ENCODE measurements around the gene FHIP2A. TPM values are rescaled to one million over a fixed set of nuclear protein-coding genes. Genes with fewer than 3 reads are reported as not detected.
"Not testable (repeated sequence)": the region's sequence is repeated elsewhere in the genome, so short reads cannot be mapped to it uniquely, and the experiment has no call there.

The FHIP2A gene
- total RNA-seq, 1 experiment from 2014 or later: 24.8 TPM

DNA sequence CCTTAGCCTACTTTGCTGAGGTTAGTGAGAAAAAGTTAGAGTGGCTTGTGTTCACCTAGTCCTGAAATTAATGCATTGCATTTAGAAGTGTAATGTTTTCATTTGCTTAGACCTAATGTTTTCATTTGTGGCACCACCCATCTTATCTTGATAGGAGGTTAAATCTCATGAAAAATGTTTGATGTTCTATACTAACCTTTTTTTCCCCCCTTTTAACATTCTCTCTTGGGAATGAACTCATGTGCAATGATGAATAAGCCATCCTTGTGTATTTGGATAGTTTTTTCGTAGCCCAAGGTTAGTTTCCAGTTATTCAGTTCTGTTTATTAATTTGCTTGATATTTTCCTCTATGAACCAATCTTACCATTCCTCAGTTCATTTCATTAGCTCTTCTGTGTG, 2.8 kb downstream of the FHIP2A start:
- H3K4me3 ChIP-seq: no peak overlapping the region
- H3K4me1 ChIP-seq (replicated peaks): peaks cover 39% of the 10 kb centered on the region
- H3K9me3 ChIP-seq (replicated peaks): no peaks in the 10 kb centered on the region
- DNase-seq (ENCODE audit: low read depth in 1 of 2, low spot score in 2 of 2): no peak
- no peaks in the 10 kb centered on the region for H3K27me3 ChIP-seq (replicated peaks)
- H3K27ac ChIP-seq: peak overlapping the region; percentile 91
- peaks cover 17% of the 10 kb centered on the region for H3K36me3 ChIP-seq

DNA sequence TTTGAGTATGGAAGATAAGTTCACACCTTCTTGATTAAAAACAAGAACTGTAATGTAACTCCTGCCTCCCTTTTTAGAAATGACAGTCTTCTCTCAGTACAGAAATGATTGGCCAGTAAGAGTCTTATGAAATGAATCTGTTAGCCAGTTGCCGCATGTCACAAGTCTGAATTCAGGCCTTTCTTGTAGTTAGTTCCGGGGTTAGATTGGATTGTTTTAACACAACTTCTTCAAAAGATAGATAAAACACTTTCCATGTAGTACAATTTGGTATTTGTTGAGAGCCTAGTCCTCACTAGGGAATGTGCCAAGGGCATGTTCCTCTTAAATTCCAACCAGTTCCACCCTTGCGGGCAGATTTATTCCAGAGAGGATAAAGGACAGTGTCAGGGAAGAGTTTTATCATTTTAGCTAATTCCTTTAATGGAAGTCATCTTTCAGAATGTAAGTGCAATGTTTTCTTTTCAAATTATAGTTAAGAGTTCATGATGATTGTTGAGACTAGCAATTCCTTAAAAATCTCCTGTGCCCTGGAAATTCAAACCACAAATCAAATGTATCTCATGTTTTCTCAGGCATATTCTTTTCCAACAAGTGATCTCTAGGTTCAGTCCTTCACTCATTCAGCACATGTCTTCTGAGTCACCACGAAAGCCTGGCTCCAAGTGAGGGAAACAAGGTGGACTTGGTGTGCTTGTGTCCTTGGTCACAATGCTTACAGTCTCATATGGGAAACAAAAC, 4.1 kb downstream of the FHIP2A start:
- Histone ChIP-seq H3K9me3 (replicated peaks) (no peaks in the 10 kb centered on the region), H3K4me1 (replicated peaks) (peaks cover 39% of the 10 kb centered on the region), H3K36me3 (peaks cover 17% of the 10 kb centered on the region), H3K27me3 (replicated peaks) (no peaks in the 10 kb centered on the region), H3K27ac (peak overlapping the region; percentile 91), H3K4me3 (no peak overlapping the region)
- peak; percentile 89 to 95 for DNase-seq (ENCODE audit: low read depth in 1 of 2, low spot score in 2 of 2)

DNA sequence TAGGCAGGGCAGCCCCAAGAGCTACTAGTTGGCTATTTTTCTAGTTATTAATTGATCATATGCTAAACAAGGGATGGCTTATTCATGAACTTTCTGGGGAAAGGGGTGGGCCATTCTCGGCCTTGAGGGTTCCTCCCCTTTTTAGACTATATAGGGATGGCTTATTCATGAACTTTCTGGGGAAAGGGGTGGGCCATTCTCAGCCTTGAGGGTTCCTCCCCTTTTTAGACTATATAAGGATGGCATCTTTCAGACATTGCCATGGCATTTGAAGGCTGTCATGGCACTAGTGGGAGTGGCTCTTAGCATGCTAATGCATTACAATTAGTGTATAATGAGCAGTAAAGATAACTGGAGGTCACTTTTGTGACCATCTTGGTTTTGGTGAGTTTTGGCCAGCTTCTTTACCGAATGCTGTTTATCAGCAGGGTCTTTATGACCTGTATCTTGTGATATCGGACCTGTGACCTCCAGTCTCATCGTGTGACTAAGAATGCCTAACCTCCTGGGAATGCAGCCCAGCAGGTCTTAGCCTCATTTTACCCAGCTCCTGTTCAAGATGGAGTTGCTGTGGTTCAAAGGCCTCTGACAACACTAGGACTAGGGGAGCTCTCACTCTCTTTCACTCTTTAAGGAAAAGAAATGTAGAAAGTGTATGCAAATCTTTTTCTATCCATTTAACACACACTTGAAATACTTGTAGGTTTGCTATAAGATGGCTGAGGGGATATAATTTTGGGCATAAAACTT, 7.8 kb downstream of the FHIP2A start:
- Histone ChIP-seq H3K4me1 (replicated peaks) (peaks cover 35% of the 10 kb centered on the region), H3K36me3 (peaks cover 30% of the 10 kb centered on the region), H3K27me3 (replicated peaks) (no peaks in the 10 kb centered on the region), H3K27ac (no peak overlapping the region), H3K4me3 (no peak overlapping the region), H3K9me3 (replicated peaks) (no peaks in the 10 kb centered on the region)
- DNase-seq (ENCODE audit: low read depth in 1 of 2, low spot score in 2 of 2): no peak

DNA sequence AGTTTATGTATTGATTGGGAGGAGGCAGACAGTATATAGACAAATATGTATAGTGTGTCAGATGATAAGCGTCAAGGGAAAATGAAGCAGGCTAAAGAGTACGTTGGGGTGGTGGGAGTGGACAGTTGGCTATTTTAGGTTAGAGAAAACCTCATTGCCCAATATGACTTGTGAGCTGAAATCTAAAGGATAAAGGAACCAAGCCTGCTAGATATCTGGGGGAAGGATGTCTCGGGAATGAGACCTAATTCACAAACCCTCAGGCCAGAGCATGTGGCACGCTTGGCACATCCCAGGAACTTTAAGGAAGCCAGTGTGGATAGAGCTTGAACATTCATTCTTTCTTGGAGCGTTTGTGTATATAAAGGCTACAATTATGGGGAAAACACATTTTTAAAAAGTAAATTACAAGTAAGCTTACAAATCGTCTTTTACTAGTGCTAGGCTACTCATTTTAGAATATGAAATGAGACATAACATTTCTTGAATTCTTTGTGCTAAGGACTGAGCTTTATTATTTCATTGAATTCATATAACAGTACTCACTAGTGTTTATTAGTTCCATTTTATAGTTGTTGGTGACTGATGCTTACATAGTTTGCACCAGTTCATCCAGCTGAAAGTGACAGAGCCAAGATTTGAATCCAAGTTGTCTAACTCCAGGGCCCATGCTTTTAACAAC, 9.7 kb downstream of the FHIP2A start:
- H3K9me3 ChIP-seq (replicated peaks): no peaks in the 10 kb centered on the region
- H3K36me3 ChIP-seq: peaks cover 46% of the 10 kb centered on the region
- no peaks in the 10 kb centered on the region for H3K27me3 ChIP-seq (replicated peaks)
- no peak overlapping the region for H3K27ac ChIP-seq
- no peak for DNase-seq (ENCODE audit: low read depth in 1 of 2, low spot score in 2 of 2)
- H3K4me1 ChIP-seq (replicated peaks): peaks cover 17% of the 10 kb centered on the region
- no peak overlapping the region for H3K4me3 ChIP-seq

DNA sequence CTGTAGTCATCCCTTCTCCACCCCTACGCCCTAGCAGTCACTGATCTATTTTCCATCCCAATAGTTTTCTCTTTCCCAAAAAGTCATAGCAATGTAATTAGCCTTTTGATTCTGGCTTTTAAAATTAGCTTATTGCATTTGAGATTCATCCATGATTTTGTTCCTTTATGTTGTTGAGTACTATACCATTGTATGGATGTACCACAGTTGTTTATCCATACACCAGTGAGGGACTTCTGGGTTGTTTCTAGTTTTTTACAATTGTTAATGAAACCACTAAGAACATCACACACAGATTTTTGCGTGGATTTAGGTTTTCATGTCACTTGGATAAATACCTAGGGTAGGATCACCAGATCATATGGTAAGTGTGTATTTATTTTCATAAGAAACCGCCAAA, 16.1 kb downstream of the FHIP2A start:
- Histone ChIP-seq H3K27me3 (replicated peaks) (no peaks in the 10 kb centered on the region), H3K9me3 (replicated peaks) (no peaks in the 10 kb centered on the region), H3K4me3 (no peak overlapping the region), H3K27ac (no peak overlapping the region), H3K36me3 (peaks cover 88% of the 10 kb centered on the region), H3K4me1 (replicated peaks) (no peaks in the 10 kb centered on the region)
- no peak for DNase-seq (ENCODE audit: low read depth in 1 of 2, low spot score in 2 of 2)

DNA sequence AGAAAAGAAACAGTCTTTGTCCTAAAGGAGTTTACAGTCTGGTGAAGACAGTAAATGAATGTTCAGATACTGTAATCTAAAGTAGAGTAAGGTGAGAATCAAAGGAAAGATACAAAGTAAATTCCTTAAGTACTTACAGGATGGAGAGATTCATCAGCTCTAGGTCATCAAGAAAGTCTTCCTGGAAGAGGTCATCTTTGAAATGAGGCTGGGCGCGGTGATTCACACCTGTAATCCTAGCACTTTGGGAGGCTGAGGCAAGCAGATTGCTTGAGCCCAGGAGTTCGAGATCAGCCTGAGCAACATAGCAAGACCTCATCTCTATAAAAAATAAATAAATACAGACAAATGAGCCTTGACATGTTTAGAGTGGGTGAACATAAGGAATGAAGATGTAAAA, 18.3 kb downstream of the FHIP2A start:
- peaks cover 87% of the 10 kb centered on the region for H3K36me3 ChIP-seq

DNA sequence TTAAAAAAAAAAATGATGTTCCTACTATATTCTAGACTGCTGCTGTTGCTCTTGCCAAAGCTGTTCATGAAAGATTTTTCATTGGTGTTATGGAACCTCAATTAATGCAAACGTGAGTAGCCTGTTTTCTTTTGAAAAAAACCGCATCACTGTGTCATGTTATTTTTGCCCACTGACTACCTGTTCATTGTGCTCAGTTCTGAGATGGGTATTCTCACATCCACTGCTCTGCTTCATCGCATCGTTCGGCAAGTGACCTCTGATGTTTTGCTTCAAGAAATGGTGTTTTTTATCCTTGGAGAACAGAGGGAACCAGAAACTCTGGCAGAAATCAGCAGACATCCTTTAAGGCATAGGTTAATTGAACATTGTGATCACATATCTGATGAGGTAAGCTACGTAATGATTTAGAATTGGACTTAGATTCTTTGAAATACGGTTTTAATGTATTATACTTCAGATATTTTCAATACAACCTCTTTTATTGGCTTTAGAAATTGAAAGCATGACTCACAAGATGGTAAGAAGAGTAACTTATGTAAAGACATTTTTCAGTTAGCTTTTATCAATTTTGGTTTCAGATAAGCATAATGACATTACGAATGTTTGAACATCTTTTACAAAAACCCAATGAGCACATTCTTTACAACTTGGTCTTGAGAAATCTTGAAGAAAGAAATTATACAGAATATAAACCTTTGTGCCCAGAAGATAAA, 24.6 kb downstream of the FHIP2A start:
- Histone ChIP-seq H3K27ac (no peak overlapping the region), H3K4me1 (replicated peaks) (peaks cover 3% of the 10 kb centered on the region; the same call in 1 of the 2 replicates), H3K36me3 (peaks cover 88% of the 10 kb centered on the region), H3K27me3 (replicated peaks) (no peaks in the 10 kb centered on the region), H3K9me3 (replicated peaks) (no peaks in the 10 kb centered on the region), H3K4me3 (no peak overlapping the region)
- no peak for DNase-seq (ENCODE audit: low read depth in 1 of 2, low spot score in 2 of 2)

More for the DNA sequence above, 18.3 kb downstream of the FHIP2A start:
- H3K9me3 ChIP-seq (replicated peaks): no peaks in the 10 kb centered on the region
- H3K27me3 ChIP-seq (replicated peaks): no peaks in the 10 kb centered on the region
- no peak for DNase-seq (ENCODE audit: low read depth in 1 of 2, low spot score in 2 of 2)
- no peak overlapping the region for H3K4me3 ChIP-seq
- no peaks in the 10 kb centered on the region for H3K4me1 ChIP-seq (replicated peaks)
- no peak overlapping the region for H3K27ac ChIP-seq

DNA sequence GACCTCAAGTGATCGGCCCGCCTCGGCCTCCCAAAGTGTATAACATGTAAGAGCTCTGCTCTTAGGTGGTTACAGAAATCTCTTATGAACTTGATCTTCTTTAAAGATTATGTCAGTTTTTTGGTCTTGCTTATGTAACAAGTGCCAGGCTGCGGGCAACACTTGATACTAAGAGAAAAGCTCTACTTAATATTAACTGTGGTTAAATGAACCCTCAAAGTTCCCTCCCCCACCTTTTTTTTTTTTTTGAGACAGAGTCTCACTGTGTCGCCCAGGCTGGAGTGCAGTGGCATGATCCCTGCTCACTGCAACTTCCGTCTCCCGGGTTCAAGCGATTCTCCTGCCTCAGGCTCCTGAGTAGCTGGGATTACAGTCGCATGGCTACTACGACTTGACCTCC, 25.9 kb downstream of the FHIP2A start:
- not testable (repeated sequence) for H3K9me3 ChIP-seq (replicated peaks); H3K4me3 ChIP-seq; DNase-seq (ENCODE audit: low read depth in 1 of 2, low spot score in 2 of 2); H3K27me3 ChIP-seq (replicated peaks); H3K27ac ChIP-seq; H3K4me1 ChIP-seq (replicated peaks)
- H3K36me3 ChIP-seq: peaks cover 91% of the 10 kb centered on the region

DNA sequence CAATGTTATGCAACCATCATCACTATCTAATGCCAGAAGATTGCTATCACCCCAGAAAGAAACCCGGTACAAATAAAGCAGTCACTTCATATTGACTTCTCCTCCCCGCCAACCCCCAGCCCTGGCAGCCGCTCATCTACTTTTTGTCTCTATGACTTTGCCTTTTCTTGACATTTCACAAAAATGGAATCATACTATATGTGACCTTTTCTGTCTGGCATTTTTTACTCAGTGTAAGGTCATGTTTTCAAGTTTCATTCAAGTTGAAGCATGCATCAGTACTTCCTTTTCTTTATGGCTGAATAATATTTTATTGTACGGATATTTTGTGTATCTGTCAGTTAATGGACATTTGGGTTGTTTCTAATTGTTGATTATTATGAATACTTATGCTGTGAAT, 28.1 kb downstream of the FHIP2A start:
- no peak for DNase-seq (ENCODE audit: low read depth in 1 of 2, low spot score in 2 of 2)
- Histone ChIP-seq H3K27me3 (replicated peaks) (no peaks in the 10 kb centered on the region), H3K4me1 (replicated peaks) (peaks cover 9% of the 10 kb centered on the region), H3K27ac (no peak overlapping the region), H3K9me3 (replicated peaks) (no peaks in the 10 kb centered on the region), H3K4me3 (no peak overlapping the region), H3K36me3 (peaks cover 83% of the 10 kb centered on the region)

DNA sequence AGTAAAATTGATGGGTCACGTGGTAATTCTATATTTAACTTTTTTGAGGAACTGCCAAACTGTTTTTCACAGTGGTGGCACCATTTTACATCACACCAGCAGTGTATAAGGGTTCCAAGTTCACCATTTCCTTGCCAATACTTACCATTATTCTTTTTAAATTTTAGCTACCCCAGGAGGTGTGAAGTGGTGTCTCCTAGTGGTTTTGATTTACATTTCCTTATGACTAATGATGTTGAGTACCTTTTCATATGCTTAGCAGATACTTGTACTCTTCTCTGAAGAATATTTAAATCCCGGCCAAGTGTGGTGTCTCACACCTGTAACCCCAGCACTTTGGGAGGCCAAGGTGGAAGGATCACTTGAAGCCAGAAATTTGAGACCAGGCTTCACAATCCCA, 28.5 kb downstream of the FHIP2A start:
- DNase-seq (ENCODE audit: low read depth in 1 of 2, low spot score in 2 of 2): no peak
- H3K9me3 ChIP-seq (replicated peaks): no peaks in the 10 kb centered on the region
- H3K4me1 ChIP-seq (replicated peaks): peaks cover 14% of the 10 kb centered on the region
- H3K27ac ChIP-seq: no peak overlapping the region
- no peaks in the 10 kb centered on the region for H3K27me3 ChIP-seq (replicated peaks)
- H3K4me3 ChIP-seq: no peak overlapping the region
- peaks cover 83% of the 10 kb centered on the region for H3K36me3 ChIP-seq

DNA sequence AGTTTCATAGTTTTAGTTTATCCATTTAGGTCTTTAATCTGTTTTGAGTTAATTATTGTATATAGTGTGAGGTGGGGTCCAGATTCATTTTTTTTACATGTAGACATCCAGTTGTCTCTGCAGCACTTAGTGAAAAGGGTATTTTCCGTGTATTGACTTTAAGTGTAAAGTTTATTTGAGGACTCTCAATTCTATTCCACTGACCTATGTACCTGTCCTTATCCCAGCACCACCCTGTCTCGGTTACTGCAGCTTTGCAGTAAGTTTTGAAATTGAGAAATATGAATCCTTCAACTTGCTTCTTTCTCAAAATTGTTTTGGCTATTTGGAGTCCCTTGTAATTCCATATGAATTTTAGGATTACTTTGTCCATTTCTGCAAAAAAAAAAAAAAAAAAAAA, 29.8 kb downstream of the FHIP2A start:
- Histone ChIP-seq H3K27me3 (replicated peaks) (no peaks in the 10 kb centered on the region), H3K27ac (no peak overlapping the region), H3K36me3 (peaks cover 78% of the 10 kb centered on the region), H3K4me3 (no peak overlapping the region), H3K4me1 (replicated peaks) (peaks cover 26% of the 10 kb centered on the region), H3K9me3 (replicated peaks) (no peaks in the 10 kb centered on the region)
- DNase-seq (ENCODE audit: low read depth in 1 of 2, low spot score in 2 of 2): no peak

DNA sequence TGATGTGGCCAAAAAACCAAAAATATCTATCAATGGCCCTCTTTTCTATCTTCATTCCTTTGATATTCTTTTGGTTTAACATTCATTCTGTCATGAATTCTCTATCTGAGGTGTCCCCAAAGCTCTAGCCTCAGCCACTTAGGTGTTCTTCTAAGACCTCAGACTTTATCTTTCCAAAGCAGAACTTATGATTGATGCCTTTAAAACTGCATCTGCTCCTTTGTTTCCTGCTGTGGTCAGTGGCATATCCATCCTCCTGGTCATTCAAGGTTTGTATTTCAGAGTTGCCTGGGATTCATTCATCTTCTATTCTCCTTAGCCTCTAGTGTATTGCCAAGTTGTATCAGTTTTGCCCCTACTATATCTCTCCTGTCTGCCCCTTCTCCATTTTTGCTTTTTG, 30.6 kb downstream of the FHIP2A start:
- Histone ChIP-seq H3K36me3 (peaks cover 69% of the 10 kb centered on the region), H3K4me3 (no peak overlapping the region), H3K27me3 (replicated peaks) (no peaks in the 10 kb centered on the region), H3K9me3 (replicated peaks) (no peaks in the 10 kb centered on the region), H3K4me1 (replicated peaks) (peaks cover 32% of the 10 kb centered on the region), H3K27ac (no peak overlapping the region)
- DNase-seq (ENCODE audit: low read depth in 1 of 2, low spot score in 2 of 2): no peak

DNA sequence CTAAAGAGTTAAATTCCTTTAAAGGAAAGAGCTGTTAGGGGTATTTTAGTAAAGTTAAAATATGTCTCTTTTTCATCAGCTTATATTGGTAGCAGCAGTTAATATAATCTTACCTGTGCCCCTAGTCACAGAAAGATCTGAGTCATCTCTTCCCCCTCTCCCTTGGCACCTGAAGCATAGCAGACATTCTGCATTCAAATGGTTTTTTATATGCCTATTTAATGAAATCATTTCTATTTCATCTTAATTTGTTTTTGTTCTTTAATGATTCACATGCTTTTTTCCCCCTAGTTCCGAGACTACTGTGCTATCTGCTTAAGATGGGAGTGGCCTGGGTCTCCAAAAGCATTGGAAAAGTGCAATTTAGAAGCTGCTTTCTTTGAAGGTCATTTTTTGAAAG, 33.3 kb downstream of the FHIP2A start:
- DNase-seq (ENCODE audit: low read depth in 1 of 2, low spot score in 2 of 2): peak in 1 of 2 experiments; percentile 10
- Histone ChIP-seq H3K27me3 (replicated peaks) (no peaks in the 10 kb centered on the region), H3K9me3 (replicated peaks) (no peaks in the 10 kb centered on the region), H3K4me1 (replicated peaks) (peaks cover 46% of the 10 kb centered on the region), H3K36me3 (peaks cover 66% of the 10 kb centered on the region), H3K27ac (peak overlapping the region; percentile 98), H3K4me3 (no peak overlapping the region)
